Measurements from ENCODE around the gene IFIH1. TPM values are rescaled to one million over a fixed set of nuclear protein-coding genes. Genes with fewer than 3 reads are reported as not detected.

IFIH1 gene
- total RNA-seq, 2 donors from 2014 or later: 50.3 to 56.0 TPM

GRCh38 chr2:162298669-162299335, 19.7 kb downstream of the IFIH1 start:
- no peak overlapping the region for H3K27ac Mint-ChIP-seq
- peaks cover 3% of the 10 kb centered on the region for H3K36me3 Mint-ChIP-seq (ENCODE audit: low read depth)
- H3K9me3 ChIP-seq (ENCODE audit: control insufficient read depth, low read length, poor library complexity, severe bottlenecking): no peaks in the 10 kb centered on the region
- no peaks in the 10 kb centered on the region for H3K27me3 Mint-ChIP-seq
- no peak overlapping the region for H3K4me3 Mint-ChIP-seq
- DNase-seq (no peak), ATAC-seq (no peak)
- peaks cover 8% of the 10 kb centered on the region for H3K4me1 Mint-ChIP-seq

GRCh38 chr2:162297925-162298552, 20.4 kb downstream of the IFIH1 start:
- peaks cover 3% of the 10 kb centered on the region for H3K36me3 Mint-ChIP-seq (ENCODE audit: low read depth)
- H3K27me3 Mint-ChIP-seq: no peaks in the 10 kb centered on the region
- no peak overlapping the region for H3K27ac Mint-ChIP-seq
- DNase-seq: peak in 1 of 3 donors; percentile 52
- no peak overlapping the region for H3K4me3 Mint-ChIP-seq
- peaks cover 6% of the 10 kb centered on the region for H3K4me1 Mint-ChIP-seq
- H3K9me3 ChIP-seq (ENCODE audit: control insufficient read depth, low read length, poor library complexity, severe bottlenecking): no peaks in the 10 kb centered on the region
- peak; percentile 71 for ATAC-seq

- ATAC-seq (no peak), DNase-seq (no peak)
- Mint-ChIP-seq H3K27me3 (no peaks in the 10 kb centered on the region), H3K27ac (no peak overlapping the region), H3K36me3 (ENCODE audit: low read depth) (peaks cover 3% of the 10 kb centered on the region), H3K4me3 (no peak overlapping the region), H3K4me1 (peaks cover 6% of the 10 kb centered on the region)
- H3K9me3 ChIP-seq (ENCODE audit: control insufficient read depth, low read length, poor library complexity, severe bottlenecking): no peaks in the 10 kb centered on the region
These were observed 23.5 kb downstream of the IFIH1 start for GRCh38 chr2:162295009-162295408.

DNA sequence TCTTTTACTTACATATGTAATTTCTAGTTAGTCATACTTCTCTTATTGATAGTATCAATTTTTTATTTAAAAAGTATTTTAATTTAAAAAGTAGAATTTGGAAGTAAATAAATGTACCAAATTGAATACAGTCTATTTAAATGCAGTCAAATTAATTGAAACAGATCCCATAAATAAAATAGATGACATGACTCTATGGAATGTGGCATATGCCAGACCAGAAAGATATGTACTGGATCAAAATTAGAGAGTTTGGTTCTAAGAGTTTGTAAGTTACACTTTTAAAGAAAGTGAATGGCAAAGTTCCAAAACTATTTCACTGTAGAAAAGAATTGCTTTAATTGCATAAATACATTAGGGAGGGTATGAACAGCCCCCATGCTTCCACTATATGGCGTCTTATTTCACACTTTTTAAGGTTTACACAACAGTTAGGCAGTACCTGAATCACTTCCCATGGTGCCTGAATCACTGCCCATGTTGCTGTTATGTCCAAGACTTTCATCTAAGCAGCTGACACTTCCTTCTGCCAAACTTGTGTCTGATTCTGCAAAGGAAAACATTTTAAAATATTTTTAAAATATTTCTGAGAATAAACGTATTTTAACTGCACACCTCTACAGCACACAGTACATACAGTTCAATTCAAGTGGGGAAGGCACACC, 25.2 kb downstream of the IFIH1 start:
- DNase-seq (no peak), ATAC-seq (no peak)
- H3K4me1 Mint-ChIP-seq: peaks cover 6% of the 10 kb centered on the region
- peaks cover 5% of the 10 kb centered on the region for H3K36me3 Mint-ChIP-seq (ENCODE audit: low read depth)
- H3K4me3 Mint-ChIP-seq: no peak overlapping the region
- no peaks in the 10 kb centered on the region for H3K27me3 Mint-ChIP-seq
- H3K9me3 ChIP-seq (ENCODE audit: control insufficient read depth, low read length, poor library complexity, severe bottlenecking): no peaks in the 10 kb centered on the region
- H3K27ac Mint-ChIP-seq: no peak overlapping the region

GRCh38 chr2:162291748-162292147, 26.7 kb downstream of the IFIH1 start:
- Mint-ChIP-seq H3K27ac (no peak overlapping the region), H3K36me3 (ENCODE audit: low read depth) (peaks cover 5% of the 10 kb centered on the region), H3K4me3 (no peak overlapping the region), H3K27me3 (no peaks in the 10 kb centered on the region), H3K4me1 (peaks cover 4% of the 10 kb centered on the region)
- H3K9me3 ChIP-seq (ENCODE audit: control insufficient read depth, low read length, poor library complexity, severe bottlenecking): no peaks in the 10 kb centered on the region
- ATAC-seq (no peak), DNase-seq (no peak)

DNA sequence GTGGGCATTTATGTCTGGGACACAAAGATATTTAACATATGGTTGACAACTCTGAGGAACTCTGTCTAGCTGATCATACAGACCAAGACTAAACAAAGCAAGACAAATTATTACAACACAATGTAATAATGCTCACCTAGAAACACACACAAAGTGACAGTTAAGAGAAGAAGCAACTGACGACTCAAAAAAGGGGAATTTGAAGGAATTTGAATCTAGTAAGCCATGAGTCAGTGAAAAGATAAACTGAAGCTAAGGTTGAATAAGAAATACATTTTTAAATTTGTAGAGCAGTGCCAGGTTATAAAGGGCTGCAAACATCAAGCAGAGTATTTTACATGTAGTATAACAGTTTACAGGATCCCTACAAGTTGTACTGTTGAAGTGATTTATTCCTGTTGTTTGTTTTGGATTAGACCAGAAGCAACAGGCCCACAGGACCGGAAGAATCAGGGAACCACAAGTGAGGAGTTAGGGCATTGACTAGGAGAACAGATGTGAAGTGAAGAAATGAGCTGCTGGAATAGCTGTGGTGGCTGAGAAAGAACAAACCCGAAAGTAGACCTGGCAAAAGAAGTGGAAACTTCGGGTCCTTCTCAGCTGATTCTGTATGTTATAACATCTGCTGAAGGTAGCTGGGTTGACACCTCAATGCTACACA, 35.6 kb downstream of the IFIH1 start:
- H3K9me3 ChIP-seq (ENCODE audit: control insufficient read depth, low read length, poor library complexity, severe bottlenecking): no peaks in the 10 kb centered on the region
- peaks cover 17% of the 10 kb centered on the region for H3K36me3 Mint-ChIP-seq (ENCODE audit: low read depth)
- H3K4me1 Mint-ChIP-seq: peaks cover 7% of the 10 kb centered on the region
- H3K27me3 Mint-ChIP-seq: no peaks in the 10 kb centered on the region
- peak overlapping the region; percentile 21 for H3K27ac Mint-ChIP-seq
- ATAC-seq: no peak
- no peak overlapping the region for H3K4me3 Mint-ChIP-seq
- DNase-seq: no peak

GRCh38 chr2:162280654-162281053, 37.8 kb downstream of the IFIH1 start:
- Mint-ChIP-seq H3K4me1 (peaks cover 4% of the 10 kb centered on the region), H3K27ac (no peak overlapping the region), H3K36me3 (ENCODE audit: low read depth) (peaks cover 20% of the 10 kb centered on the region), H3K4me3 (no peak overlapping the region), H3K27me3 (no peaks in the 10 kb centered on the region)
- DNase-seq: no peak
- H3K9me3 ChIP-seq (ENCODE audit: control insufficient read depth, low read length, poor library complexity, severe bottlenecking): no peaks in the 10 kb centered on the region
- ATAC-seq: no peak

DNA sequence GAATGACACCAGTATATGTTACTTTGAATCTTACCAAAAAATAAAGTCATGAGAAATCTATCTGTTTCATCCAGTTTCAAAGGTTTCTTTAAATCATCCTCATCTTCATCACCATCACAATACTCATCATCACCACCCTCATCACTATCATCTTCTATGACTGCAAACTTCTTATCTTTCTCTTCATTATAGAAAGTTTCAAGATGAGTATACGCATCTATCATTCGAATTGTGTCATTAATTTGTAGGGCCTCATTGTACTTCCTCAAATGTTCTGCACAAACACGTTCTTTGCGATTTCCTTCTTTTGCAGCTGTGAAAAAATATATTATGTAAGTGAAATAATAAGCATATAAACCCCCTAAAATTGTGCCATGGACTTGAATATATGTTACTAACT, 41.1 kb downstream of the IFIH1 start:
- Mint-ChIP-seq H3K4me3 (no peak overlapping the region), H3K36me3 (ENCODE audit: low read depth) (peaks cover 17% of the 10 kb centered on the region)

DNA sequence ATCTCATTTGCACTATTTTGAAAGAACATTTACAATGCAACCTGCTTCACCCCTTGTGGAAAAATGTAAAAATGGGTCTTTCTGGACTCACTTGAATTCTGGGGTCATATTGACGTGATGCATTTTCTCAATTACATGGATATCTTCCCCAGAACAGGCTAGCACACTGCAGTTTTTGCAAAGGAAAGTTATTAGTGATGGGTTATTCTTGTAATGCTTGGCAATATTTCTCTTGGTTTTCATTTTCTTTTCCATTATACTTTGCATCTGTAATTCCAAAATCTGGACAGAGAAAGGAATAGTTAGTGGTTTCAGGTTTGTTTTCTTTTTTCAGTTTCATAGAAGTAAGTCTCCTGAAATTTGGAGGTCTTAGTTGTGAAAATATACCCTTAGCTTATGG, 50.5 kb downstream of the IFIH1 start:
- Mint-ChIP-seq H3K36me3 (ENCODE audit: low read depth) (peaks cover 14% of the 10 kb centered on the region), H3K27ac (no peak overlapping the region), H3K4me1 (no peaks in the 10 kb centered on the region), H3K27me3 (no peaks in the 10 kb centered on the region), H3K4me3 (no peak overlapping the region)
- no peak for ATAC-seq
- no peaks in the 10 kb centered on the region for H3K9me3 ChIP-seq (ENCODE audit: control insufficient read depth, low read length, poor library complexity, severe bottlenecking)
- DNase-seq: no peak

More for the DNA sequence above, 41.1 kb downstream of the IFIH1 start:
- Mint-ChIP-seq H3K27ac (peak overlapping the region; percentile 43), H3K27me3 (no peaks in the 10 kb centered on the region), H3K4me1 (peaks cover 2% of the 10 kb centered on the region)
- ATAC-seq: no peak
- no peak for DNase-seq
- H3K9me3 ChIP-seq (ENCODE audit: control insufficient read depth, low read length, poor library complexity, severe bottlenecking): no peaks in the 10 kb centered on the region

- H3K27ac Mint-ChIP-seq: no peak overlapping the region
- no peaks in the 10 kb centered on the region for H3K4me1 Mint-ChIP-seq
- peaks cover 12% of the 10 kb centered on the region for H3K36me3 Mint-ChIP-seq (ENCODE audit: low read depth)
- no peak overlapping the region for H3K4me3 Mint-ChIP-seq
- DNase-seq (no peak), ATAC-seq (no peak)
- no peaks in the 10 kb centered on the region for H3K9me3 ChIP-seq (ENCODE audit: control insufficient read depth, low read length, poor library complexity, severe bottlenecking)
- H3K27me3 Mint-ChIP-seq: no peaks in the 10 kb centered on the region
These were observed 51.0 kb downstream of the IFIH1 start for GRCh38 chr2:162267496-162267895.

DNA sequence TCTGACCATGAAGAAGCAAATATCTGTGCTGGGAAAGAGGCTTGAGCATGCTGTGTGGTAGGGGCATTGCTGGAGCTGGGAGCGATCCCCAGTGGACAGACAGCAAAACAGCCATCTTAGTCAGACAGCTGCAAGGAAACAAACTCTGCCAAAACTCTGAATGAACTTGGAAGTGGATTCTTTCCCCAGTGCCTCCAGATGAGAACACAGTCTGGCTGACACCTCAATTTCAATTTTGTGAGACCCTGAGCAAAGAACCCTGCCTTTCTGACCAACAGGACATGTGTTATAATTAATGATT, 52.1 kb downstream of the IFIH1 start:
- peaks cover 3% of the 10 kb centered on the region for H3K4me1 Mint-ChIP-seq
- ATAC-seq (no peak), DNase-seq (no peak)
- no peak overlapping the region for H3K4me3 Mint-ChIP-seq
- no peaks in the 10 kb centered on the region for H3K9me3 ChIP-seq (ENCODE audit: control insufficient read depth, low read length, poor library complexity, severe bottlenecking)
- H3K36me3 Mint-ChIP-seq (ENCODE audit: low read depth): peaks cover 8% of the 10 kb centered on the region
- H3K27ac Mint-ChIP-seq: no peak overlapping the region
- no peaks in the 10 kb centered on the region for H3K27me3 Mint-ChIP-seq

- H3K4me1 Mint-ChIP-seq: peaks cover 5% of the 10 kb centered on the region
- H3K4me3 Mint-ChIP-seq: no peak overlapping the region
- DNase-seq (no peak), ATAC-seq (no peak)
- H3K36me3 Mint-ChIP-seq (ENCODE audit: low read depth): peaks cover 8% of the 10 kb centered on the region
- no peak overlapping the region for H3K27ac Mint-ChIP-seq
- no peaks in the 10 kb centered on the region for H3K27me3 Mint-ChIP-seq
- no peaks in the 10 kb centered on the region for H3K9me3 ChIP-seq (ENCODE audit: control insufficient read depth, low read length, poor library complexity, severe bottlenecking)
These were observed 52.6 kb downstream of the IFIH1 start for GRCh38 chr2:162265666-162266459.
